Kidney epithelial cell (primary cell): ENCODE data around the gene ABCA8. TPM values are rescaled to one million over a fixed set of nuclear protein-coding genes. Genes with fewer than 3 reads are reported as not detected.

Source experiments
- DNase-seq: peaks from one replicate; pipeline ENCODE4 v3.0.0-alpha.2; 2010; ENCODE audit warnings: low read depth
- H3K27me3 ChIP-seq: 2 replicates; pipeline ENCODE4 v1.6.0; 2011; ENCODE audit warnings: low read length; ENCODE audit not compliant: control insufficient read depth, insufficient read depth
- H3K36me3 ChIP-seq: 2 replicates; pipeline ENCODE4 v1.5.1; 2011; ENCODE audit warnings: low read length; ENCODE audit not compliant: control insufficient read depth, insufficient read depth
- H3K4me3 ChIP-seq: 2 replicates; pipeline ENCODE4 v1.5.1; 2011; ENCODE audit warnings: low read depth, mild to moderate bottlenecking, control low read depth, low read length
- CTCF ChIP-seq: IDR thresholded peaks from 2 replicates; pipeline ENCODE4 v1.5.1; 2011; ENCODE audit warnings: mild to moderate bottlenecking, moderate library complexity, low read length, control low read depth, inconsistent platforms; ENCODE audit not compliant: insufficient read depth, poor library complexity, severe bottlenecking
- total RNA-seq: library from RNA; depleted of rRNA; stranded (reverse); fragments of >200 nt; gene quantifications from 2 replicates; pipeline ENCODE4 v1.2.3, GENCODE V29; 2015

ABCA8 gene
- total RNA-seq, 1 donor from 2014 or later, result not detected

GRCh38 chr17:68903286-68903685, 51.9 kb downstream of the ABCA8 start:
- no peak for DNase-seq
- no peak for TF ChIP-seq CTCF

GRCh38 chr17:68897557-68897956, 57.6 kb downstream of the ABCA8 start:
- H3K27me3 ChIP-seq, result no peaks in the 10 kb centered on the region
- no peak for TF ChIP-seq CTCF
- no peak for DNase-seq
- no peak overlapping the region for H3K4me3 ChIP-seq
- no peaks in the 10 kb centered on the region for H3K36me3 ChIP-seq

More at GRCh38 chr17:68903286-68903685, 51.9 kb downstream of the ABCA8 start:
- Histone ChIP-seq H3K4me3 (no peak overlapping the region), H3K36me3 (no peaks in the 10 kb centered on the region), H3K27me3 (no peaks in the 10 kb centered on the region)

- Histone ChIP-seq H3K27me3 (no peaks in the 10 kb centered on the region), H3K4me3 (no peak overlapping the region), H3K36me3 (no peaks in the 10 kb centered on the region)
- no peak for TF ChIP-seq CTCF
- DNase-seq, result no peak
These were observed 62.5 kb downstream of the ABCA8 start for GRCh38 chr17:68892658-68893057.

- no peak for DNase-seq
- Histone ChIP-seq H3K27me3 (no peaks in the 10 kb centered on the region), H3K4me3 (no peak overlapping the region), H3K36me3 (no peaks in the 10 kb centered on the region)
- no peak for TF ChIP-seq CTCF
These were observed 63.0 kb downstream of the ABCA8 start for GRCh38 chr17:68892193-68892592.

- no peaks in the 10 kb centered on the region for H3K27me3 ChIP-seq
- H3K4me3 ChIP-seq, result no peak overlapping the region
- DNase-seq, result no peak
- H3K36me3 ChIP-seq, result no peaks in the 10 kb centered on the region
- TF ChIP-seq CTCF, result no peak
These were observed 68.8 kb downstream of the ABCA8 start for GRCh38 chr17:68886401-68886800.

- DNase-seq, result no peak
- no peaks in the 10 kb centered on the region for H3K36me3 ChIP-seq
- no peak overlapping the region for H3K4me3 ChIP-seq
- no peak for TF ChIP-seq CTCF
- H3K27me3 ChIP-seq, result no peaks in the 10 kb centered on the region
These were observed 70.3 kb downstream of the ABCA8 start for GRCh38 chr17:68884888-68885287.
